Neuron (in vitro differentiated cells): ENCODE measurements around the gene ASPN.

ENCODE experiments used
- H2AFZ ChIP-seq: one replicate; pipeline ENCODE4 v1.6.1; 2013; ENCODE audit warnings: low read depth, mild to moderate bottlenecking, inconsistent platforms, low read length, moderate library complexity
- H3K27me3 ChIP-seq: one replicate; pipeline ENCODE4 v1.6.1; 2013; ENCODE audit warnings: low read length; ENCODE audit not compliant: insufficient read depth
- H3K36me3 ChIP-seq: one replicate; pipeline ENCODE4 v1.6.1; 2013; ENCODE audit warnings: low read length; ENCODE audit not compliant: insufficient read depth
- H3K4me1 ChIP-seq: one replicate; pipeline ENCODE4 v1.6.1; 2013; ENCODE audit warnings: low read length; ENCODE audit not compliant: insufficient read depth
- H3K4me3 ChIP-seq: 2 replicates; pipeline ENCODE4 v1.5.1; 2013; ENCODE audit warnings: mild to moderate bottlenecking, low read length, moderate library complexity
- H3K9me3 ChIP-seq: one replicate; pipeline ENCODE4 v1.6.1; 2013; ENCODE audit warnings: low read length

The ASPN gene

DNA sequence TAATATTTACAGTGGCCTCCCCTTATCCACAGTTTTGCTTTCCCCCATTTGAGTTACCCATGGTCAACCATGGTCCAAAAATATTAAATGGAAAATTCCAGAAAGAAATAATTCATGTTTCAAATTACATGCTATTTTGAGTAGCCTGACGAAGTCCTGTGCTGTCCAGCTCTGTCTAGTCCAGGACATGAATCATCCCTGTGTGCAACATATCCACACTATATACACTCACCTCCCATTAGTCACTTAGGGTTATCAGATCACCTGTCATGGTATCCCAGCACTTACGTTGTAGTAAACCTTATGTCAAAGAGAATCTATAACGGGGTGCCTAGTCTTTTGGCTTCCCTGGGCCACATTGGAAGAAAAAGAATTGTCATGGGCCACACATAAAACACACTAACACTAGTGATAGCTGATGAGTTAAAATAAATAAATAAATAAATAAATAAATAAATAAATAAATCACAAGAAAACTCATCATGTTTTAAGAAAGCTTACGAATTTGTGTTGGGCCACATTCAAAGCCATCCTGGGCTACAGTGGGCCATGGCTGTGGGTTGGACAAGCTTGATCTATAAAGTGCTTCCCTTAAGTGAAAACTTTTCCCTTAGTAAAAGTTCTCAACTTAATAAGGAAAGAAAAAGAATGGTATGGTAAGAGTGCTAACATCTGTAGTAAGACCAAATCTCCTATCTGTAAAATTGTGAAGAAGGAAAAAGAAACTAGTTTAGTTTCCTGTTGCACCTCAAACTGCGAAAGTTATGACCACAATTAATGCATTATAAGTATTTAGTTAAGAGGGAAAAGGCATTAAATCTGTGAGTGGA, 42.2 kb downstream of the ASPN start:
- no peaks in the 10 kb centered on the region for H3K36me3 ChIP-seq
- no peaks in the 10 kb centered on the region for H3K27me3 ChIP-seq
- H3K9me3 ChIP-seq: no peaks in the 10 kb centered on the region
- H3K4me3 ChIP-seq: no peak overlapping the region
- no peaks in the 10 kb centered on the region for H3K4me1 ChIP-seq
- no peak overlapping the region for H2AFZ ChIP-seq

- H2AFZ ChIP-seq: no peak overlapping the region
- H3K36me3 ChIP-seq: no peaks in the 10 kb centered on the region
- H3K9me3 ChIP-seq: no peaks in the 10 kb centered on the region
Observed at GRCh38 chr9:92438900-92439526, 43.3 kb downstream of the ASPN start.

DNA sequence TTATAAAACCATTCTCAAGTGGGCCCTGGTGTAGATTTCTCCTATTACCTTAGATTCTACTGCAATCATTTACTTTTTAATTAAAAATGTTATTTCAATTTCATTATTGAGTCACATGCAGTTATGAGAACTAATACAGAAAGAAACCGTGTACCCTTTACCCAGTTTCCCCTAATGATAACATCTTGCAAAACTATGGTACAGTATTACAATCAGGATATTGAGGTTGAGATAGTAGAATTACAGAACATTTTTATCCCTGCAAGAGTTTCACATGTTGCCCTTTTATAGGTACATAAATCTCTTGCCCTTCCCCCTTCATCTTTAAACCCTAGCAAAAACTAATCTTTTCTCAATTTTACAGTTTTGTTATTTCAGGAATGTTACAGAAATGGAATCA, 47.0 kb downstream of the ASPN start:
- no peaks in the 10 kb centered on the region for H3K4me1 ChIP-seq

More at GRCh38 chr9:92438900-92439526, 43.3 kb downstream of the ASPN start:
- Histone ChIP-seq H3K4me1 (no peaks in the 10 kb centered on the region), H3K4me3 (no peak overlapping the region), H3K27me3 (no peaks in the 10 kb centered on the region)

DNA sequence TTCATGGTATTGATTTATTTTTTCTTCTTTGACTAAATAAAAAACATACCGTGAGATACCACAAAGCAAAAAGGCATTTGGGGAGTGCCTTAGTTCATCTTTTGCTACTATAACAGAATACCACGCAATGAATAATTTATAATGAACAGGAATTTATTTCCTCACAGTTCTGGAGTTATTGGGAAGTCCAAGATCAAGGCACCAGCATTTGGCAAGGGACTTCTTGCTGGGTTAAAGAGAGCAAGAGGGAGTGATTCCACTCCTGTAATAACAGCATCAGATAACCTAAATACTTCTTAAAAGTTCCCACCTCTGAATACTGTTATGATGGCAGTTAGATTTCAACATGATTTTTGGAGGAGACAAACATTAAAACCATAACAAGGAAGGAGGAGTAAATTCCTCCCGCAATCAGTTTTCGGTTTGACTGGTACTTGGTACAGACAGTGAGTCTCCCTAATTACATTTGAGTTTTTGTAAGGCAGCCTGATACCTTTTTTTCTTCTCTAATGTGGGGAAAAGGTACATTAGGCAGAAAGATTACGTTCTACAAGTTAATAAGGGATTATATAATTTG, 49.2 kb downstream of the ASPN start:
- Histone ChIP-seq H2AFZ (no peak overlapping the region), H3K27me3 (no peaks in the 10 kb centered on the region), H3K36me3 (no peaks in the 10 kb centered on the region), H3K9me3 (no peaks in the 10 kb centered on the region), H3K4me1 (no peaks in the 10 kb centered on the region), H3K4me3 (no peak overlapping the region)

More for the DNA sequence above, 47.0 kb downstream of the ASPN start:
- H3K27me3 ChIP-seq: no peaks in the 10 kb centered on the region
- H2AFZ ChIP-seq: no peak overlapping the region
- no peaks in the 10 kb centered on the region for H3K9me3 ChIP-seq
- H3K36me3 ChIP-seq: no peaks in the 10 kb centered on the region
- H3K4me3 ChIP-seq: no peak overlapping the region

DNA sequence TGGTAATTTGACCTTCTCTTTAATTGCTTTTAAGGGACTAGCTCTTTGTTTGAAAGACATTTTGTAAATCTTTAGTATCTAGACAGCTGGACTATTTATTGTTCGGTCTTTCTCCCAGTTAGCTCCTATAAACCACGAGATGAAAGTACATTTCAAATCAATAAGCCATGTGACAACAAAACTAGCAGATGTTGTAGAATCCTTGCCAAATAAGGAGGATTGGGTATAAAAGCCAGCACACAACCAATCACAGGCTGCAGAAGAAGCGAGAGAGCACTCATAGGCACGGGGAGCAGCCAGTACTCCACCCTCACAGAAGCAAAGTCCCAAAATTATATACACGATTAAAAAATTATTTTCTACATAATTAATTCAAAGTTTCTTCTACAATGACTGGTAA, 50.0 kb downstream of the ASPN start:
- no peak overlapping the region for H2AFZ ChIP-seq
- no peaks in the 10 kb centered on the region for H3K27me3 ChIP-seq
- no peaks in the 10 kb centered on the region for H3K9me3 ChIP-seq
- no peaks in the 10 kb centered on the region for H3K36me3 ChIP-seq
- no peak overlapping the region for H3K4me3 ChIP-seq
- no peaks in the 10 kb centered on the region for H3K4me1 ChIP-seq

DNA sequence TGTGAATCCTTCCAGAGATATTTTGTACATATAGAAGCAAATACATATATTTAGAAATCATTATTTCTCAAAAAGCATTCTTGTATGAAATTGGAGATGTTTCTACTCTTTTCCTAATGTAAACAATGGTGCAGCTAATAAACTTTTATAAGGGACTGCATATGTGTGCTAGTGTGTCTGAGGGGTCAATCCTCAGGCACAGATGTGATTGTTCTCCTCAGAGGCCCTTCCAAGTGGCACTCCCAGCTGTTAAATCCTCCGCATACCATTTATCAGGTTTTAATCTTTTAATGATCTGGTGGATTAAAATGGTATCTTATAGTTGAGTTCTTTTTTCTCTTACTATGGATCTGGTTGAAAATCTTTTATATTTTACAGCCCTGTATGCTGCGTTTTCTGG, 52.5 kb downstream of the ASPN start:
- no peaks in the 10 kb centered on the region for H3K36me3 ChIP-seq
- H2AFZ ChIP-seq: no peak overlapping the region
- H3K4me3 ChIP-seq: no peak overlapping the region
- H3K4me1 ChIP-seq: peaks cover 6% of the 10 kb centered on the region
- no peaks in the 10 kb centered on the region for H3K9me3 ChIP-seq
- no peaks in the 10 kb centered on the region for H3K27me3 ChIP-seq

GRCh38 chr9:92426501-92427145, 55.7 kb downstream of the ASPN start:
- H3K4me1 ChIP-seq: peaks cover 6% of the 10 kb centered on the region
- no peaks in the 10 kb centered on the region for H3K9me3 ChIP-seq
- no peaks in the 10 kb centered on the region for H3K27me3 ChIP-seq
- no peak overlapping the region for H3K4me3 ChIP-seq
- no peaks in the 10 kb centered on the region for H3K36me3 ChIP-seq
- no peak overlapping the region for H2AFZ ChIP-seq

- Histone ChIP-seq H3K27me3 (no peaks in the 10 kb centered on the region), H2AFZ (no peak overlapping the region), H3K4me3 (no peak overlapping the region), H3K36me3 (no peaks in the 10 kb centered on the region), H3K9me3 (no peaks in the 10 kb centered on the region), H3K4me1 (peaks cover 6% of the 10 kb centered on the region)
Observed at GRCh38 chr9:92425474-92425873, 56.8 kb downstream of the ASPN start.

GRCh38 chr9:92424340-92424739, 58.0 kb downstream of the ASPN start, which contains the start of gene OMD:
Gene OMD, minus strand, starts transcription at chr9:92424471. Its CDS starts 6,913 bp downstream, at chr9:92417558.
- H3K36me3 ChIP-seq: no peaks in the 10 kb centered on the region
- no peaks in the 10 kb centered on the region for H3K9me3 ChIP-seq
- no peak within 1 kb of the TSS for H2AFZ ChIP-seq
- H3K4me1 ChIP-seq: peaks cover 6% of the 10 kb centered on the region
- no peak within 1 kb of the TSS for H3K4me3 ChIP-seq
- no peaks in the 10 kb centered on the region for H3K27me3 ChIP-seq

GRCh38 chr9:92423612-92424011, 58.7 kb downstream of the ASPN start:
- peaks cover 6% of the 10 kb centered on the region for H3K4me1 ChIP-seq
- no peaks in the 10 kb centered on the region for H3K9me3 ChIP-seq
- no peak overlapping the region for H3K4me3 ChIP-seq
- H3K27me3 ChIP-seq: no peaks in the 10 kb centered on the region
- H2AFZ ChIP-seq: no peak overlapping the region
- no peaks in the 10 kb centered on the region for H3K36me3 ChIP-seq

- H3K4me3 ChIP-seq: no peak overlapping the region
- H3K36me3 ChIP-seq: no peaks in the 10 kb centered on the region
- H3K4me1 ChIP-seq: peaks cover 6% of the 10 kb centered on the region
- no peaks in the 10 kb centered on the region for H3K9me3 ChIP-seq
- no peak overlapping the region for H2AFZ ChIP-seq
- no peaks in the 10 kb centered on the region for H3K27me3 ChIP-seq
Observed at GRCh38 chr9:92422611-92423338, 59.5 kb downstream of the ASPN start.

DNA sequence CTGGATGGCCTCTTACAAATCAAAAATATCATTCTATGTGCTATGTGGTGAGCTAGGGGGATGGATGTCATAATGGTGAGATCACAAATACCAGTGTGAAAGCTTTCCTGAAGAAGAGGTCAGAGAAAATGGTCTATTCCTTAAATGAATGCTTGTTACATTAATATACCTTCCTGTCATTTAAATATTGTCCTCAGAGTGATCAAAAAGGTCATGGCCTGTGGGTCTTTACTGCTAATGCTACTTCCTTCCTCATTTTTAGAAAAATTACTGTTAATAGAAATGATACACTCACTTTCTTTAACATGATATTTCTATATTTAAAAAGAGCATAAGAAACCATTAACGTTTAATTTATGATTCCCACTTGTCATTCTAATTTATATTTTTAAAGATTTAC, 67.7 kb downstream of the ASPN start:
- no peak overlapping the region for H3K4me3 ChIP-seq
- H3K27me3 ChIP-seq: no peaks in the 10 kb centered on the region
- no peak overlapping the region for H2AFZ ChIP-seq
- H3K36me3 ChIP-seq: no peaks in the 10 kb centered on the region
- H3K4me1 ChIP-seq: no peaks in the 10 kb centered on the region
- no peaks in the 10 kb centered on the region for H3K9me3 ChIP-seq
